HG02943 (cell line): ENCODE data around the gene WDR90.

Experiments
- ATAC-seq: cut with Tn5 transposase; IDR thresholded peaks from one replicate; pipeline ENCODE4 v1.9.1; 2021; ENCODE audit warnings: mild to moderate bottlenecking, low read depth, moderate library complexity; ENCODE audit not compliant: unreplicated experiment

WDR90 gene

GRCh38 chr16:716768-717325 is 67.7 kb downstream of the WDR90 start:
- no peak for ATAC-seq
